Lung microvascular endothelial cell (primary cell): ENCODE data around the gene FOXP1. TPM values are rescaled to one million over a fixed set of nuclear protein-coding genes. Genes with fewer than 3 reads are reported as not detected.

Source experiments
- DNase-seq, 2 donors: peaks; one replicate each; pipeline versions ENCODE4 v3.0.0 to v3.0.0-alpha.2; 2010; ENCODE audit warnings: low read depth in 2 of 2
- total RNA-seq: library from RNA; depleted of rRNA; stranded (reverse); fragments of >200 nt; gene quantifications from 2 replicates; pipeline ENCODE4 v1.2.1, GENCODE V29; 2014

Gene FOXP1
- total RNA-seq, 1 donor from 2014 or later: 75.2 TPM

DNA sequence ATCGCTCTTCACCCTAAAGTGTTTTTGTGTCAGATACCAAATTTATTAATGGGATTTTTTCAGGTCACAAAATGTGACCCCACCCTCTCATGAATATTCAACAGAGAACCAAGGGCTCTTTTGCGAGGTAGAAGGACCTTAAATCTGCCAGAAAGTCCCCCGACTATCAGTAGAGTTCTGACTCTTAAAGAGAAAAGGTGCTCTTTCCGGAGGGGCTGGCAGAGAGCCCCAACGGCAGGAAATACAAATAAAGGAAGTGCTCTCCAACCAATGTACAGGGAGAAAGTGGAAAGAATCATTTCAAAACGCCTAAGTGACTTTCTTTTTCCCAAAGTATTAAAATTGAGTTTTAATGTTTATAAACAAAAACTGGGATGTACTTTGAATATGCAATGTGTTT, 517.2 kb downstream of the FOXP1 start:
- peak; percentile 55 to 61 for DNase-seq

DNA sequence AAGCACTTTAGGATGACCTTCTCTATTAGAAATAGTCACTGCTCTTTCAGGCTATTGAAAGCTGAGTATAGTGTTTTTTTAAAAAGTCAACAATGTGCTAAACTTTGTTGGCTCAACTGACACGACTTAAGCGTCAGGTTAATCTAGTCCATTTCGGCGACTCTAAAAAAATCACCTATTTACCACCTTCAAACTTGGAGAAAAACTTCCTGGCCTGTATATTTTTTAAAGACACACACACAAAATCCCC, 517.8 kb downstream of the FOXP1 start:
- DNase-seq: peak in 1 of 2 donors; percentile 52

DNA sequence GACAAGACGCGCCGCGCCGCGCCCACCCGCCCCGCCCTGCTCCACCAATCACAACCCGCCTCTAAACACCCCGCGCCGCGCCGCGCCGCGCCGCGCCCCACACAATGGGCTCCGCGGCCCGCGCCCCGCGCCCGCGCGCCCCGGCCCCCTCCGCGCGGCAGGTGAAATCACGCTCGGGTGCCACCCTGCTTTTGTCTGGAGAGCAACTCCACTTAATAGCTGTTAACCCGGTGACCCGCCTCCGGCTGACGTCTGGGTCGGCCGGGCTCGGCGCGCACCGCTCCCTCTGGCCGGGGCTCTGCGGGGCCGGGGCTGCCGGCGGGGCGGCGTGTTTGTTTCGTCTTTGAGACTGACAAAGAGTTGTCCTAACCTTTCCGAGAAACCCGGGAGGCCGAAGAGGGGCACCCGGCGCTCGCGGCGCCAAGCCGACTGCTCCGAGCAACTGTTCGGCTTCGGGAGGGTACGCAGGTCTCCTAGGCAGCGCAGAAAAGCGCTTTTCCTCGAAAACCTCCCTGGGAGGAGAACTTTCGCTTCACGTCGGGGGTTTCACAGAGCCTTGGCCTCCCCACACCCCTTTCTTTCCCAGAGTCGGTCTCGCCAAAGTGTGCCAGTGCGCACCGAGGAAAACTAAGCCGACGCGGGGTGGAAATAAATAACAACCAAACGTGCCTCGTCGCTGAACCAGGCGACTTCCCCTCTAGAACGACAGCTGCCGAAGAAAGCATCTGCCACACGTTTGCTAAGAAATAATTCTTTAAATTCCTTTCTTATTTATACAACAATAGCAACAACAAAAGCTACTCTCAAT, 518.4 kb downstream of the FOXP1 start:
- peak; percentile 77 to 88 for DNase-seq

DNA sequence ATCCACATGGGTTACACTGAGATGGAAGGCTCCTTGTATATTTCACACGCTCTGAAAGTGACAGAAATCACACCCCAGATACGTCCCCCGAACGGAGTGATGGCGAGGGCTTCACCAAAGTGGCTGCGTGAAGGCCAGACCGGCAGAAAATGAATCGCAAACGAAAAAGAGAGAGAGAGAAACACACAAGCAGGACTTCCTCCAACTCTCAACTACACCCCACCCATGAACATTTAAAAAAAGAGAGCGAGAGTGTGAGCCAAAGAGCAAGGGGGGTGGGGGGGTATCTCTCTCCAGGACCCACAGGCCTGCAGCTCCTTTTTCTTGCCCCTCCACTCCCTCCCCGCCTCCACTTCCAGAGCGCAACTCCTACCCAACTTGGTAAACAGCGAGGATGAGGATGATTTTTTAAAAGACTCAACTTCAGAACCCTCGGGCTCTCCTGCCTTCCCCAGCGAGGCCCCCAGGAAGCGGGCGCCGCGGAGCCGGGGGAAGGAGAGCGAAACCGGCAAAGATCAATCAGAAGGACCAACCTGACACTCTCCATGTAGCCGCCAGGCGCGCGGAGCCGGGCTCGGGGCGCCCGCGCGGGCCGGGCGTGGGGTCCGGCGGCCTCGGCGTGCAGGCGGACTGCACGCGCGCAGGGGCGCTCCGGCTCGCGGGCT, 519.1 kb downstream of the FOXP1 start:
- peak; percentile 72 to 83 for DNase-seq

DNA sequence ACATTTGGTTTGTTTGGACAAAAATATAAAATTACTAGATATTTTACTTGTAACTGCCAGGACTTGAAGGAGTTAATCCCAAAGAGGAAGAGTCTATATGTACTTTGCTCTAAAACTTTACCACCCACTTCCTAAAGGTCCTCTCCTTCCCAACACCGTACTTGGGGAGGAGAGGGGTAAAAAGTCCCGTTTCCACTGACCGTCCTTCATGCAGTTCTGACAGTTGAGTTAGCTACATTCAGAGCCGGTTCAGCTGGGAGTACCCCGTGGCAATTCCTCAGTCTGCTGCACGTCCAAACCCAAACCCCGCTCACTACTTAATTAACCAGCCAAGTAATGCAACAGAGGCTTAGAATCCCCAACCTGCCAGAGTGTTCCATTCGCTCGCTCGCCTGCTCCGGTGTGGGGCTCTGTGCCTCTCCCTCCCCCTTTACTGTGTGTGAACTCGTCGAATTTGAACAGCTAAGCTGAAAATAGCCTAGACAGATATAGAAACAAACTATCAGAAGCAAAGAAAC, 519.7 kb downstream of the FOXP1 start:
- peak; percentile 68 to 74 for DNase-seq

DNA sequence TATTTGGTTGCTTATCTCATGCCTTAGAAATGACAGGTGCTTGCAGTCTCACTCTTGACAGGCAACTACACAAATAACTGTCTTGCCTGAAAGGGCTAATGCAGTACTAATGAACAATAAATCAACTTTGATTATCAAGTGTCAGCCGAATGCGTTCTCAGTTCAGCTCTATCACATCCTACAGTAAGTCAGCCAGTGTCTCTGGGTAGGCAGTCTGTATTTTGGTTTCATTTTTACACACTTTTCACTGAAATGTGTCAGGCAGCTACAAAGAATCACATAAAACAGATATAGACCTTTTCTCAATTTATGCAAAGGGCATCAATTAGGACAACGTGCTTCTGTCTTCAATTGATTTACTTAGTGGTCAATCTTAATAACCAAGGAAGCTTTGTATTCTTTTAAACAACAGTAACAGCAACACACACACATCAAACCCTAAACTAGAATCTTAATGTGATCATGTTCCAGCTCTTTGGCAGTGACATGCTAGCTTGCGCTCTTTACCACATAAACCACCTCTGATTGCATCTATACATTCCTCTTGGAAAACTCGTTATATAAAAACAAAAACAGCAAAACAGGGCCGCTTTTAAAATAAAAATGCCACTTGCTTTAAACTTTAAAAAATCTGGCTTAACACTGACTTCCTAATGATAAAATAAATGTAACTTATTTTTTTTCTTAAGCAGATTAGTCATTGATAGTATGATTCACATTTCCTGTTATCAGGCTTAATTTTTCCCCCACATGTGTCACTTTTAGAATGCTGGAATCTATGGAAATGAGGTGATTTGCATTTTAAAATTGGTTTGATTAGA, 520.4 kb downstream of the FOXP1 start:
- DNase-seq: peak; percentile 78

DNA sequence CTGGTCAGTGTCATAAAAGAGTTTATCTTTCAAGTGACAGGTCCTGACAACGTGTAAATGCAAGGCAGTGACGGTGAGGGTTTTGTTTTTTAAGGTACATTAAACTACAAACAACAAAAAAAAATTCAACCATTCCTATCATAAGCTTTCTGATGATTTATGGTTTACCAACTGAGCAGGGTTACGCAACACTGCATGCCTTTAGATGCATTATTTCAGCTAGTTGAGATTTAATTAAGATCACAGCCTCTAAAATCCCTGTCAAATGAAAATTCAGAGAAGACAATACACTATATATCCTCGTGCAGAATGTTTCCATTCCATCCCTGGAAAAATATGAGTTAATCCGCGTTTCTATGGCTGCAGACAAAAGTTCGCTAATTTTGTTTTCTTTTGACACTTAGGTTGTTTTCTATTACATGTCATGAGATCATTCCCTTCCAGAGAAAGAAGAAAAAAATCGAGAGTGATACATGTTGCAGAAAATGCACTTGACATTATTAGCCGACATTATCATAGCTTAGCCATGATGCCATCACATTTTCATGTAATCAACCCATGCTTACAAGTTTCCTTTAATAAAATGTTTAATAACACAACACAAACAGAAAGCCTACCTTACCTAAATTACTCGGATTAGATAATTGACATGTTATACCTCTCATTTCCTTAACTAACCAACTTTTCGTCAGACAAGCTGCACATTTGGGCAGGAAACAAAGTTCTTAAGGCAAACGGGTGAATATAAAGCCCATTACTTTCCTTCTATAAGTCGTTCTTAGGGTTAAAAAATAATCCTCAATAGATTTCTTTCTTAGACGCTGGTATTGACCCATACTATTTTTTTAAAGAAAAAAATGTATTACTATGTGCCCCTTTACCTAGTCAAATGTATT, 521.2 kb downstream of the FOXP1 start:
- peak; percentile 51 to 82 for DNase-seq

DNA sequence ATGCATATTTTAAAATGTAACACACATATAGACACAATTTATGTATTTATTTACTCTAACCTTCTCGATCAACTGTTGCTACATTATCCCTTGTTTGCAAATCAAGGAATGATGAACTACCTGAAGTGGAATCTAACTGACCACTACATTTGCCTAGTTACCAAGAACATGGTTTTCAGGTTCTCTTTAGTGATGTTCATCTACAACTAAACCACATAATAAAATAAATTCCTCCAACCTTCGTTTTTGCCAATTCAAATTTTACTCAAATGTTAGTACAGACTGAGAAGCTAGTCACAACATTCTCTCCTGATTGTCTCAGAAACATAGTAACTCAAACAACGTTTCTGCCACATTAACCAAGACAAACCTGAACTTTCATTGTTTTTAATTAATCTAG, 521.9 kb downstream of the FOXP1 start:
- peak in 1 of 2 donors; percentile 38 for DNase-seq

DNA sequence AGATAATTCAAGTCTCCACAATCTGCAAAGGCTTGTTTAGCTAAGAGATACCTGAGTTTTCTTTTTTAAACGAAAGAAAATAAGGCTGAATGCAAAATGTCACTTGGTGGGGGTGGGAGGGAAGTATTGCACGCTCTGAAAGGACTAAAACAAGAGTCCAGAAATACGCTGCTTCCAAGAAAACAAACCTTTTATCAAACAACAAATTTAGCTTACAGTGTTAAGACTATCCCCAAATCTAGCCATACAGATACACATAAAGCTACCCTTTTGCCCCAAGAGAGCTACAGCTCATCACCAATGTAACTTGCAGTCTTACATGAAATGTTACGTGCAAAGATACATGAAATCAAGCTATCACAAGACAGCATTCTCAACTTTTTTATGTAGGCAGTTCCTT, 522.5 kb downstream of the FOXP1 start:
- peak in 1 of 2 donors; percentile 49 for DNase-seq

DNA sequence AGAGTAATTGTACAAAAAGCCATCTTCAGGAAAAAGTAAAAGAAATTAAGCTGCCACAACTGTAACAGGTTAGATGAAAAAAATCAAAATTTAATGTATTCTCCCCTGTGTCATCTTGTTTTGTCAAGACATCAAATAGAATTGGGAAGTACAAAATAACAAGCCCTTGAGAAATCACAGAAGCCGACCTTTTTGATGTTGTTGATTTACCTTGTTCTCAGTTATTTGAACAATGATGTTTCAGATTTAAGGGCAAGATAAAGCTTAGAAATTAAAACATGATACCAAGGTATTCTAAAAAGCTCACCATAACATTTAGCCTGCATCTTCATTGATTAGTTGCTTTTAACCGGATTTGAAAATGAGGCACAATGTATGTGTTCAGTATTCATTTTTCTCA, 523.0 kb downstream of the FOXP1 start:
- DNase-seq: no peak

DNA sequence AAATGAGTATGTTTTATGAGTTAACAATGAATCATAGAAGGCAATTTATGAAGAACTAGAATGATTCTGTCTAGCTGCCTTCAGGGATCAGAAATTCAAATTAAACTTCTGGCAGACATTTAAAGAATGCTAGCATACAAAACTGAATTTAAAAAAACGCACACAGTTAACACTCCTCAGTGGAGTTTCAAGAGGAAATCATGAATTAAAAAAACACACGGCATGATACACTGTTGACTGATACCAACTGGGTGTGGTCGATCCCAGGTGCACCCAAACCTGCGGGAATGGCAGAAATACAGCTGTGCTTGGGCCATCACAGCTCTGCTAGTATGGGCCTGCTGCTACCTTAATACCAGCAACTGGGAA, 526.0 kb downstream of the FOXP1 start:
- DNase-seq: peak in 1 of 2 donors; percentile 60

DNA sequence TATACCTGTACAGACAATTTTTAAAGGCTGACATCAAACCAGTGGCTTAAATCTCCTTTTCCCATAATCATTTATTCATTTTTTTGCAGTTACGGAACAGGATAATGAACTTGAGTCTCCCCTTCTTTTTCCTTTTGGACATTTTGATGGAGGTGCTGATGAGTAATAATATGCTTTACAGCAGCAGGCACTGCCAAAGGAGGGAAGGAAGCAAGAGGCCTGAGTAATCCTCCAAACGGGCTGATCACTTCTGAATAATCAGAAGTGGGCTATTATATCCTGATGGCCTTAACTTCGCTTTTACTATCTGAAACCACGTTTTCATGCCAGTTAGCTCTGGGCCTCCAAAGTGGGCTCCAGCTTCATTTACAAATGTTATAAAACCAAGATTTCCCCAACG, 527.2 kb downstream of the FOXP1 start:
- DNase-seq: peak; percentile 69 to 86

DNA sequence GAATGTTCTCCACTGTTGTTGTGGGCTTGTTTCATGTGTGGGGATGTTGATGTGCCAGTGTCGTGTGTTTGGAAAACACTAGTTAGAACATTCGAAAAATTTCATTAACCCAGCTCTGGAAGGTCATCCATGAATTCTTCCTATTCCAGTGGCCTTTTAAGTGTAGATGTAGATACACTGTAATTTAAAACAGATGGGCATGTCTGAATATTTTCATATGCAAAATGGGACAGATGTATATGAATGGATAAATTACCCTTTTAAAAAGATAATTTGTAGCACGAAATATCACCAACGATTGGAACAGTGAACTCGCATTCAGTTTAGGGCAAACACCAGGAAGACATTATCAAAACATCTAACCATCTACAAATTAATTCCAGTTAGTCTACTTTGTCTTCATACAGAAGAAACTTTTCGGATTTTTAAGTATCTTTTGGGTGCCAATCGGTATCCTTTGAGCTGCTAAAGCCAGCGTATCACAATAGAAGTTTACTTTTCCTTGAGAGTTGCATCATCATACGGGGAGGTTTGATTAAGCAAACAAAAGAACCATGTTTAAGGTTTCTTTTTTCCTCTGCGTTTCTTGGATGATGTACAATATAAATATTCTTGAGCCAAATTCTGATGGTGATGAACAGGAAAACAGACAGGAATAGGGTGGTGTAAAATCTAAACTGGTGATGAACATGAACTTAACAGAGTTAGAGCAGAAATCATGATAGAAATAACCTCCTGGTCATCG, 528.1 kb downstream of the FOXP1 start:
- peak; percentile 72 to 84 for DNase-seq

DNA sequence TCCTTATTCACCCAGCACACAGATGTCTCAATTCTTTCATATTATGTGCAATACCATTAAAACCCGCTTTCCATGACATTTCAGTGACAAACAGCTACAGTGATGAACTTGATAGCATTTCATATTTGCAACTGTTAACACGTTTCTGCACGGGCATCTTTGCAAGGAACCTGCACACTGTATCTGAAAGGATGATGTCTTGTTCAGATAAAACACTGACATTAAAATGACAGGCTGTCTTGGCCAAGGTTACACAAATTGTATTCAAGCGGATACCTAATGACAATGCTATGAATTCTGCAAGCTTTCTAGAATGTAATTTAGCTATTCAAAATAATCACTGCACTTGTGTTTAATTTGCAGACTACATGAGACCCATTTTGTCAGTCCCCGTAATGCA, 529.2 kb downstream of the FOXP1 start:
- no peak for DNase-seq

DNA sequence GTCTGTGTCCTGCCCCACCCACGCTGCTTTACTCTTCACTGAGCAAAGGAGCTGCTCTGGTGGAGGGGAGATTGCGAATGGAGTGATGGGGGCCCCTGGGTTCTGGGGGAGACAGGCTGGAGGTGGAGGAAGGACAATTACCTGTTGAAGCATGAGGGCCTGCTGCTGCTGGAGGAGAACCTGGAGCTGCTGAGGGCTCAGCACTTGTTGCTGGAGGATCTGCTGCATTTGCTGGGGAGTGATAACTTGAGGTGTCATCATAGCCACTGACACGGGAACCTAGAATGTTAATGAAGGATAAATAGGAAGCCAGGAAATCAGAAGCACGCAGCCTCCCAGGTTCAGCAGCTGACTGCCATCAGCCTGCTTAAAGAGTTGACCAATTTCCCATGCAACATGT, 530.0 kb downstream of the FOXP1 start:
- DNase-seq: no peak

DNA sequence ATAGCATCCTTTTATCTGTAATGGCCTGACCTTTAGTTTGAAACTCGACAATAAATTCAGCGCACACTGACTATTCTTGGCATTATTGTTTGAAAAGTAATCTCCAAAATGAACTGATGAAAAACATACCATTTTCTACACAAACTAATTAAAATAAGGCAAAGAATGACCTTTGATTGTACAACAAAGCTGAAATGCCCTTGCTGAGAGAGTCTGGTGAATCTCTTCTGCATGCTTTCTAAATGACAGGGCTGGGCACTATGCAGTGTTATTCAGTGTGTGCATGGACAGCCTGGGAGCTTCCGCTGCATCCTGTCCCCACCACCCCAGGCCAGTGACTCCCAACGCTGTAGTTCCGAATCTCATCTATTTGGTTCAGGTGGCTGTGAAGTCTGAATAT, 530.8 kb downstream of the FOXP1 start:
- DNase-seq: peak; percentile 74 to 91

DNA sequence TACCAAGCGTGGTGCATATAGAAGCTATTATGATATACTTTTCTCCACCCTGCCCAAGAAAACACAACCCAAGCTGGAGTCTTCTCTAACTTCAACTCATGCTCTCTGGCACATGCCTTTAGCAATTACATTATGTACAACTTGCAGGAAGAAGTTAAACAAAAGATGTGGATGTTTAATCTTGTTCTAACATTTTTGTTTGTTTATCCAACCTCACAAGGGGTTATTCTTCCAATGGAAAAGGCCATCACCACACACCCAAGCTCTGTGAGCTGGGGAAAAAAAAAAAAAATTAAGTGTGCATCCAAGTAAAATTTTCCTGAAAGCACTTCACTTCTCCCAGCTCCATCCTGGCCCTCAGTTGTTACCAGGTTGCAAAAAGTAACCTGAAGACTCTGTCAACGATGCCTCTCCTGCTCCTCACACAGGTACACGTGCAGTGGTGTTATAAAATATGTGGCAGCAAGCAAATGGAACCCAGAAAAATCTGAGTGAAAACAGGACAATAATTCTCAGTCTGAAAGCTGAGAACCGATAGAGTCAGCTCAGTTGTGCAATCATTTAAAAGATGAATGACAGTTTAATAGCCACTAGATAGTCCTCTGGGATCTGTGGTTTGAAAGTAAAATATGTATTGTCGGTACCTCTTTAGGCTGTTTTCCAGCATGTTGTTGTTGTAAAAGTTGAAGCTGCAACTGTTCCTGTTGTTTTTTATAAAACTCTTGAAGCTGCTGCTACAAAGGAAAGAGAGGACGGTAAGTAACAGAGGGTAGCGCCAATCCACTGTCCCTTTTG, 531.4 kb downstream of the FOXP1 start:
- peak in 1 of 2 donors; percentile 59 for DNase-seq

DNA sequence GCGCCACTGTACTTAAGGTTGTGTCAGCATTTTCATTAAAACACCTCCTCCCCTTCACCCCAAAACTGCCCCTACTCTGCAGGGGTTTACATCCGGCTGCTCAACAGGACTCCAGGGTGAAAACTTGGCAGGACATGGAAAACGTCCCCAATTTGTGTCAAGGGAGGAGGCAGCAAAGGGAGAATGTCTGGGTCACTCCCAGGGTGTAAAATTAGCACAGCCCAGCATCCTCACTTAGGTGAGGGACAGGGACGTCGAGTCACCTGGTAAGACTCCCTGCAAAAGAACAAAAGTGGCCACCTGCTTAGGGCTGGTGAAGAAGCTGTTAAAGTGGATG, 532.3 kb downstream of the FOXP1 start:
- DNase-seq: no peak

DNA sequence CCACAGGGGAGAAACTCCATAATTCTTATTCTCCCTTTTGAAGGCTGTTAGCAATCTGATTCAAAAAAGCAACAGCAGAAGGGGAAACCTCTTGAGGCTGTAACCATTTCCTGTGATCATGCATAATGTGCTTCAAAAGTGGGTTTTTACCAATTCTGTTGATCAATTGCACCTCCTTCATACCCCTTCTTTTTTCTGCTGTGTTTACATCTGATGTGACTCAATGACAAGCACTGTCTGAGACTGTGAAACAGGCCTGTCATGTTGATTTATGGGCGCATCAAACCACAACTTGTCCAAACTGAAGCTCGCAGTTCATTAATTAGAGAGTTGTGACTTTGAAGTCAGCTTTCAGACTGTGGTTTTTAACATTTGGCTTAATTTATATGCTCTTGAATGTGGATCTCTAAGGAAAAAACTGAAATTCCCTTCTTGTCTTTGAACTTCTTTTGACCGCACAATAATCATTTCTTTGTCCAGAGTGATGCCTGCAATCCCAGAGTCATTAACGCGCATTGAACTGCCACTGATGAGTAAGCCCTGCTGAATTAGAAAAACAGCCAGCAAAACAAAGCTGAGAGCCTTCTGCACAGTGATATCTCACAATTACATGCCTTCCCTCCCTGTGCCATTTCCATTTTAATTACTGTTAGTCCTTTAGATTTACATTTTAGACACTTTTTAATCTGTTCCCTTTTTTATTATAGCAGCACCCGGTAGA, 532.8 kb downstream of the FOXP1 start:
- DNase-seq: peak; percentile 61 to 85
